NOMO-1 treated with dmso at 0.1 percent for 144 hours (cell line): Measurements from ENCODE around the gene FKBP7.
"Not testable (repeated sequence)": the region's sequence is repeated elsewhere in the genome, so short reads cannot be mapped to it uniquely, and the experiment has no call there.

Experiments
- DNase-seq: peaks from one replicate; lab custom pipeline; 2025; ENCODE audit not compliant: unreplicated experiment; lab: John Stamatoyannopoulos, UW

Gene FKBP7, protein sequence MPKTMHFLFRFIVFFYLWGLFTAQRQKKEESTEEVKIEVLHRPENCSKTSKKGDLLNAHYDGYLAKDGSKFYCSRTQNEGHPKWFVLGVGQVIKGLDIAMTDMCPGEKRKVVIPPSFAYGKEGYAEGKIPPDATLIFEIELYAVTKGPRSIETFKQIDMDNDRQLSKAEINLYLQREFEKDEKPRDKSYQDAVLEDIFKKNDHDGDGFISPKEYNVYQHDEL

GRCh38 chr2:178478439-178479274, at the start of gene FKBP7:
TSS of gene FKBP7 (minus strand) at chr2:178478600. CDS start at chr2:178478499, 101 bp downstream.
- peak; percentile 66 for DNase-seq

DNA sequence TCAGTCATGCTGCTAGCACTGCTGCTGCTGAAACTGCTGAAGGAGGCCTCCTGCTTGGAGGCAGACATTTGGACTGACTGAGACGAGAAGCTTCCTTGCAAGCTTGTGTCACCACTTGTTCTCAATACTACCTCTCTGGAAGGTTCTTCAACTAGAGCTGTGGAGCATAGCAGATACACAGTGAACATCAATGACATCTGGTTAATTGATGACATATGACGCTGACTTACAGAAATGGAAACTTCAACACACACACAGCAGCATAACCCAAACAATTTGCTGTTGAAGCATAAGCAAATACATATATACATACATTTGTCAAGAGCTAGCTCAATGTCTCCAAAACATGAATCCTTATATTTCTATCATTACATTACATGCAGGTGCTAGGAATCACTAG, 49.2 kb upstream of the FKBP7 start:
- no peak for DNase-seq

DNA sequence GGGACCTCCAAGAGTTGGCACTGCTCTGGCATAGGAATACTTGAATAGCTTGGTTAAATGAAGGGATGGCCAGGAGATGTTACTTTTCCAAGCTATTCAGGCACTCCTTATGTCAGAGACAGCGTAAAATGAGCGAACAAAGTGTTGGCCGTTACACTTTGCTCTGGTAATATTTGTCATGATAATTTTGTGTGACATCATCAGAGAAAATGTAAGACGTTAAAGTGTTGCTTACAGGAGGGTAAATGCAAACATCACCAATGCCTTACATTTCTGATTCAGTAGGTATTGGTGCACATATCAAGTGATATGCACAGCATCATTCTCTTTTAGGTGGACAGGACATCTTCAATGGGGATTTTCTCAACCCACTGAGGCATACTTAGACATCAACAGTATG, 47.9 kb upstream of the FKBP7 start:
- DNase-seq: no peak

DNA sequence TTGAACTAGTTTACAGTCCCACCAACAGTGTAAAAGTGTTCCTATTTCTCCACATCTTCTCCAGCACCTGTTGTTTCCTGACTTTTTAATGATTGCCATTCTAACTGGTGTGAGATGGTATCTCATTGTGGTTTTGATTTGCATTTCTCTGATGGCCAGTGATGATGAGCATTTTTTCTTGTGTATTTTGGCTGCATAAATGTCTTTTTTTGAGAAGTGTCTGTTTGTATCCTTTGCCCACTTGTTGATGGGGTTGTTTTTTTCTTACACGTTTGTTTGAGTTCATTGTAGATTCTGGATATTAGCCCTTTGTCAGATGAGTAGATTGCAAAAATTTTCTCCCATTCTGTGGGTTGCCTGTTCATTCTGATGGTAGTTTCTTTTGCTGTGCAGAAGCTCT, 47.1 kb upstream of the FKBP7 start:
- not testable (repeated sequence) for DNase-seq

- not testable (repeated sequence) for DNase-seq
Observed at GRCh38 chr2:178525010-178525409, 46.6 kb upstream of the FKBP7 start.

GRCh38 chr2:178523596-178524134, 45.3 kb upstream of the FKBP7 start:
- no peak for DNase-seq

- peak; percentile 95 for DNase-seq
Observed at GRCh38 chr2:178522950-178523595, 44.7 kb upstream of the FKBP7 start.

DNA sequence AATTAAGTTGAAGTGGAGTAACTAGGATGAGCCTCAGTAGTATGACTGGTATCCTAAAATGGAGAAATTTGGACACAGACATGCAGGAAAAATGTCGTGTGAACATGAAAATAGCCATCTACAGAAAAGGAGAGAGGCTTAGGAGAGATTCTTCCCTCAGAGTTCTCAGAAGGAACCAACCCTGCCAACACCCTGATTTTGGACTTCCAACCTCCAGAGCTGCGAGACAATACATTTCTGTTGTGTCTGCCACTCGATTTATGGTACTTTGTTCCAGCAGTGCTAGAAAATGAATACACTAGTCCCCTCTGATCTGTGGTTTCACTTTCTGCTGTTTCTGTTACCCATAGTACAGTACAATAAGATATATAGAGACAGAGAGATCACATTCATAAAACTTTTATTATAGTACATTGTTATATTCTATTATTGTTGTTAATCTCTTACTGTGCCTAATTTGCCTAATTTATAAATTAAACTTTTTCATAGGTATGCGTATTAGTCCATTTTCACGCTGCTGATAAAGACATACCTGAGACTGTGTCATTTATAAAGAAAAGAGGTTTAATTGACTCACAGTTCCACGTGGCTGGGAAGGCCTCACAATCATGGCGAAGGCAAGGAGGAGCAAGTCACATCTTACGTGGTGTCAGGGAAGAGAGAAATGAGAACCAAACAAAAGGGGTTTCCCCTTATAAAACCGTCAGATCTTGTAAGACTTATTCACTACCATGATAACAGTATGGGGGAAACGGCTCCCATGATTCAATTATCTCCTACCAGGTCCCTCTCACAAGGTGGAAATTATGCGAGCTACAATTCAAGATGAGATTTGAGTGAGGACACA, 43.1 kb upstream of the FKBP7 start:
- DNase-seq: no peak

- DNase-seq: no peak
Observed at GRCh38 chr2:178517496-178517895, 39.1 kb upstream of the FKBP7 start.

DNA sequence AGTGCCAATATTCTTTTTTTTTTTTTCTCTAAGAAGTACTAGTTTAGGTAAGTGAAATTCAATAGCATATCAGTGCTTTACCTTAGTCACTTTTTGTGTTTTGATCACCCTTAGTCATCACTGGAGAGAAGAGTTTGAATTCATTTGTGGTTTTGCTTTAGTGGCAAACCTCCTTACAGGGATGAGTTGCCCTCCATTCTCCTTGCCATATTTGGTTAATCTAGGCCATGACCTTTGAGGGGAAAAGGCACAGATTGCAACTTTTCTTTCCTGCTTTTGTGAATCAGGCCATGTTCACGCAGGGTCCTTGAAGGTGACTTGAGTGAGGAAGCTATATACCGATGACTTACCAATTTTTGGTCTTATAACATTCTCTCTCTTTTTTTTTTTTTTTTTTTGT, 36.3 kb upstream of the FKBP7 start:
- DNase-seq: no peak

DNA sequence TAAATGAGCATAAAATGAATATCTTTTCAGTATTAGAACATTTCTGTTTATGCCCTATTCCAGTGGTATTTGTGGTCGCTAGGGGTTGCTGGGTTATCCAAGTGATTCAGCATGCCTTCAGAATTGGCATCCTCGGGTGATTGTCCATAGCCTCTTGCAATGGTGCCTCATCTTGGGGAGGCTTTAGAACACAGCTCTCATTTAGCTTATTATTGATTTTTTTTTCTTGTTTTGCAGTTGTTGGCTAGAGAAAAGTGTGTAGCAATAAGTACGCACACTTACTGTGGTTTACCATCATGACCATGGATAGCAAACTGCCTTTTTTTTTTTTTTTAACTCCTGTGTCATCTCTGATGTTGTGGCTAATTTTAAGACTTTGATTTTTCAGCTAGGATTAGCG, 35.5 kb upstream of the FKBP7 start:
- DNase-seq: no peak

- no peak for DNase-seq
Observed at GRCh38 chr2:178512484-178512883, 34.1 kb upstream of the FKBP7 start.

DNA sequence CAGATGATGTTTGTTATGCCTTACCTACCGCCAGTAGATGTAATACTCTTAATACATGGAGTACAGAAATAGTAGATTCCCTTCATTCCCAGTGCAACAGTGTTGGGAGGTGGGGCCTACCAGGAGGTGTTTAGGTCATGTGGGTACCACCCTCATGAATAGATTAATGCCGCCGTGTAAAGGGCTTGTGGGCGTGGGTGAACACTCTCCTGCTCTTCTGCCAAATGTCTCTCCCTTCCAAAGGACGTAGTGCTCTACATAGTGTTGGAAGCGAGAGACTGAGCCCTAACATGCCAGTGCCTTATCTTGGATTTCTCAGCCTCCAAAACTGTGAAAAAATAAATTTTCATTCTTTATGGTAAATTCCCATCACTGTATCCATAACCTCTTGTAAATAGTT, 32.0 kb upstream of the FKBP7 start:
- no peak for DNase-seq

DNA sequence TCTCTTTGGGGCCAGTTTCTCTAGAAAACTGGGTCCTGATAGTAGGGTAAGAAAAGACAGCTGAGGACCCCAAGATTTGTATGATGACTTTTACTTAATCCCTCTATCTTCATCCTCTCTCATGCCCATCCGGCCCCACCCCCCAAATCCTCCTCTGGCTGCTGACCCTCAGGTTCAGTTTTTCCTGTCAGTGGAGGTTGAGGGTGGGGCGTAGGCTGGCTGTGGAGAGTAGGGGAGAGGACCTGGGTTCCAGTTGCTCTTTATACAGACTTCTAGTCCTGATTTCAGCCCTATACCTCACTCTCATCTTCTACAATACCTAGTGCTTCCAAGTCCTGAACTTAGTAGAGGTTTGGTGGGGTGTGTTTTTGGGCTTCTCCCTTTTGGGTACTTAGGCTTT, 30.2 kb upstream of the FKBP7 start:
- DNase-seq: no peak

DNA sequence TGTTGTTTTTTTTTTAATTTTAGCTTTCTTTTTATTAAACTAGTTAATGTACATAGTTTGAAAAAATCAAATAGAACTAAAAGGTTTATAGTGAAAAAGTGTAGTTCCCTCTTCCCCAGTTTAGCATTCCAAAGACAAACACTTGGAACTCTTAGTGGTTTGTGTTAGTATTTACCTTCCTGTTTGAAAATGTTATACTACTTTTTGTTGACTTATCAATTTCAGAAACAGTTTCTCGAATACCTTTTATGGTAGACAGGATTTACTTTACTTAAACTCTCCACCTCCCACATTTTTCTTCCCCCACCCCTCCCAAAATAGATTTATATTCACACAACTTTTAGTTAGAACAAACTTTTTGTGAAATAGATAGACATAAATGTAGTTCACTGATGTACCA, 28.5 kb upstream of the FKBP7 start:
- no peak for DNase-seq

- DNase-seq: no peak
Observed at GRCh38 chr2:178506524-178506923, 28.1 kb upstream of the FKBP7 start.

- no peak for DNase-seq
Observed at GRCh38 chr2:178506101-178506500, 27.7 kb upstream of the FKBP7 start.

DNA sequence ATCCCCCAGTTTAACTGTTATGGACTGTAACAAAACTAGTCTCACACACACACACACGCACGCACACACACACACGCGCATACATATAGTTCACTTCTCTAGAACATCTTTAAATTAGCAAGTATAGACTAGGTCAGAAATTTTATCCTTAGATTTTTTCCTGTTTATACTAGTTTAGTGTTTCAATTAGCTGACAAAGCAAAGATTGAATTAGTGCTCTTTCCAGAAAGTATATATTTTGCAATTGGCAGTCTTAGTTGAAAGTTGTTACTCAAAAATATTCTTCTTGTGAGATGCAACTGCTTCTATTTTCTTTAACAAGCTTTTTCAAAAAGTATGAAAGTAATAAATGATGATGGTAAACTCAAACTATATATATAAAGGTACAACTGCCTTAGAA, 24.4 kb upstream of the FKBP7 start:
- no peak for DNase-seq

GRCh38 chr2:178499640-178500039, 21.2 kb upstream of the FKBP7 start:
- DNase-seq: no peak

DNA sequence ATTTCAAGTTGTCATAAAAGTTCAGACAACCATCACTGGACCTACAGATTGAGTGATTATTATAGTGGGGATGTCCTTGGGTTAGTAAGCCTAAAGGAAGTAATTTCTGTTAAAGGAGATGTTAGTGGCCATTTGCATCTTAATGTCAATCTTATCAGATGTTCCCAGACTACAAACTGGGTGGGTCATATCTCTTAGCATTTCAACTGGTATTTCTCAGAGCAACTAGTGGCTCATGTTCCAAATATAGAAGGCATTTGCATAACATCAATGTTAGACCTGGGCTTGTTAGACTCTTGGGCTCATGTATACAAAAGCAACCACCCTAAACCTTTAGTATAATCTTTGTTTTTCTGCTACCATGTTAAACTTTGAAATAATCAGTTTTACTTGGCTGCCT, 19.7 kb upstream of the FKBP7 start:
- DNase-seq: no peak

DNA sequence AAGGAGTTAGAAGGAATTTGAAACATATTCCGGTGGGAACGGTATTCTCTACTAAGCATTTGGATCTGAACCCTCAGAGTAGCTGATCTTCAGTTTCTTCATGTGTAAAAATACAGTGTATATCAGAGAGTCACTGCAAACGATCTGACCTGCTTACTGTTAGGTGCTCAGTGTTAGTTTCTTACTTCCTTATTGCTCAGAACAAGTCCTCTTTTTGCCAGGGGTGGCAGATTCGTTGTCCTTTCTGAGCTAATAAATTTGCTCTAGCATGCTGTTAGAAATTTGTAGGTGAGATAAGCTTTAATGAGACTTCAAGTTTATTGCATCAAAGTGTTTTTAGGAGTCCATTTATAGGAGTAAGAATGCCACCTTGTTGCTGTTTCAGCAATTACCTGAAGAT, 17.6 kb upstream of the FKBP7 start:
- no peak for DNase-seq
